Liver (tissue), 9 donors: Measurements from ENCODE around the gene AVEN. TPM values are rescaled to one million over a fixed set of nuclear protein-coding genes. Genes with fewer than 3 reads are reported as not detected.

ENCODE experiments used
- DNase-seq: peaks from one replicate; pipeline ENCODE4 v3.0.0-alpha.2; 2017; ENCODE audit warnings: low spot score
- H3K27ac ChIP-seq, 2 donors: one replicate each; pipeline ENCODE4 v1.7.0; 2013; ENCODE audit warnings: inconsistent platforms in 2 of 2, low read length in 2 of 2, control low read depth in 1 of 2, low read depth in 1 of 2, mild to moderate bottlenecking in 1 of 2
- H3K27me3 ChIP-seq, 4 donors: one replicate each; pipeline versions ENCODE4 v1.6.1 to v1.7.0; 2013; ENCODE audit warnings: low read length in 3 of 4, inconsistent platforms in 1 of 4, mild to moderate bottlenecking in 1 of 4, moderate library complexity in 1 of 4; ENCODE audit not compliant: control insufficient read depth in 4 of 4, insufficient read depth in 4 of 4
- H3K36me3 ChIP-seq, 4 donors: one replicate each; pipeline versions ENCODE4 v1.6.1 to v1.7.0; 2013; ENCODE audit warnings: low read length in 3 of 4, mild to moderate bottlenecking in 3 of 4, low read depth in 1 of 4, moderate library complexity in 1 of 4; ENCODE audit not compliant: control insufficient read depth in 4 of 4, insufficient read depth in 3 of 4
- H3K4me1 ChIP-seq, 4 donors: one replicate each; pipeline versions ENCODE4 v1.6.1 to v1.7.0; 2013; ENCODE audit warnings: low read length in 3 of 4, mild to moderate bottlenecking in 3 of 4, moderate library complexity in 1 of 4; ENCODE audit not compliant: control insufficient read depth in 4 of 4, insufficient read depth in 4 of 4
- H3K4me3 ChIP-seq, 3 donors: one replicate each; pipeline versions ENCODE4 v1.6.1 to v1.7.0; 2013; ENCODE audit warnings: low read length in 3 of 3, control low read depth in 1 of 3, low read depth in 1 of 3, mild to moderate bottlenecking in 1 of 3
- H3K9ac ChIP-seq, 2 donors: one replicate each; pipeline ENCODE4 v1.7.0; 2013; ENCODE audit warnings: low read length in 2 of 2, mild to moderate bottlenecking in 2 of 2, moderate library complexity in 2 of 2, control low read depth in 1 of 2, low read depth in 1 of 2
- H3K9me3 ChIP-seq, 4 donors: one replicate each; pipeline versions ENCODE4 v1.6.1 to v1.7.0; 2013; ENCODE audit warnings: low read length in 3 of 4; ENCODE audit not compliant: control insufficient read depth in 4 of 4
- EGR1 ChIP-seq, 2 donors: IDR thresholded peaks; 2 replicates each; pipeline ENCODE4 v1.6.1; 2016 to 2018; ENCODE audit warnings: antibody characterized with exemption in 2 of 2, low read depth in 2 of 2
- FOXA1 ChIP-seq: IDR thresholded peaks from 2 replicates; pipeline ENCODE4 v1.6.1; 2016; ENCODE audit warnings: antibody characterized with exemption
- FOXA2 ChIP-seq: IDR thresholded peaks from 2 replicates; pipeline ENCODE4 v1.6.1; 2016; ENCODE audit warnings: antibody characterized with exemption
- GABPA ChIP-seq, 2 donors: IDR thresholded peaks in 1 of 2; conservative IDR thresholded peaks in 1 of 2; 2 replicates each; pipeline ENCODE4 v1.6.1; 2016; ENCODE audit warnings: antibody characterized with exemption in 2 of 2, mild to moderate bottlenecking in 1 of 2, moderate library complexity in 1 of 2
- HNF4G ChIP-seq: IDR thresholded peaks from 2 replicates; pipeline ENCODE4 v1.6.1; 2016; ENCODE audit warnings: antibody characterized with exemption
- NR2F2 ChIP-seq: IDR thresholded peaks from 2 replicates; pipeline ENCODE4 v1.6.1; 2016; ENCODE audit warnings: antibody characterized with exemption
- RAD21 ChIP-seq, 2 donors: IDR thresholded peaks; 2 replicates each; pipeline ENCODE4 v1.6.1; 2016; ENCODE audit warnings: antibody characterized with exemption in 2 of 2, mild to moderate bottlenecking in 2 of 2
- RXRA ChIP-seq, 2 donors: IDR thresholded peaks; 2 replicates each; pipeline ENCODE4 v1.6.1; 2017 to 2018; ENCODE audit warnings: antibody characterized with exemption in 2 of 2, mild to moderate bottlenecking in 1 of 2
- SP1 ChIP-seq: IDR thresholded peaks from 2 replicates; pipeline ENCODE4 v1.6.1; 2018; ENCODE audit warnings: antibody characterized with exemption, mild to moderate bottlenecking
- TAF1 ChIP-seq: conservative IDR thresholded peaks from 2 replicates; pipeline ENCODE4 v1.6.1; 2016; ENCODE audit warnings: antibody characterized with exemption, mild to moderate bottlenecking
- YY1 ChIP-seq: IDR thresholded peaks from 2 replicates; pipeline ENCODE4 v1.6.1; 2016; ENCODE audit warnings: antibody characterized with exemption, mild to moderate bottlenecking
- whole genome bisulfite sequencing: extraction: QIAGEN DNeasy Blood & Tissue Kit; methylation state at CpG from one replicate; pipeline ENCODE4 v1.1.7; 2013; 5-methylcytosine and 5-hydroxymethylcytosine counted together
- polyA plus RNA-seq, 2 donors: library from polyadenylated mRNA; stranded (reverse) in 1 of 2; unstranded in 1 of 2; fragments of 200-250 nt in 1 of 2; fragments of >200 nt in 1 of 2; fragmentation: Nextera tagmentation in 1 of 2; extraction: Ambion mirVana in 1 of 2; gene quantifications; one replicate each; pipeline versions ENCODE4 v1.2.1 to v1.2.3, GENCODE V29; 2013 to 2015
- total RNA-seq, 2 donors: library from RNA; depleted of rRNA; stranded (reverse); fragments of >200 nt; gene quantifications; one replicate each; pipeline ENCODE4 v1.2.3, GENCODE V29; 2014
- TF ChIP-seq, protein P1 (sequence below): fragments of 150-350 bp; IDR thresholded peaks from 2 replicates; pipeline ENCODE4 v1.5.1; 2017; ENCODE audit warnings: improper control_type of control experiment, low read depth, low read length; ENCODE audit not compliant: missing input control
- TF ChIP-seq, protein P2 (sequence below): IDR thresholded peaks from 2 replicates; pipeline ENCODE4 v1.6.1; 2016; ENCODE audit warnings: antibody characterized with exemption
- TF ChIP-seq, protein P3 (sequence below): IDR thresholded peaks from 2 replicates; pipeline ENCODE4 v1.6.1; 2016; ENCODE audit warnings: antibody characterized with exemption
- TF ChIP-seq, protein P4 (sequence below): IDR thresholded peaks from 2 replicates; pipeline ENCODE4 v1.6.1; 2016; ENCODE audit warnings: antibody characterized with exemption
- donor health status: healthy.
- donor health status: healthy.
- donor health status: healthy.
- donor health status: healthy.
- donor health status: healthy.

AVEN gene
- total and polyA plus RNA-seq, 4 donors: 5.3 to 12.4 (median 7.0) TPM

DNA sequence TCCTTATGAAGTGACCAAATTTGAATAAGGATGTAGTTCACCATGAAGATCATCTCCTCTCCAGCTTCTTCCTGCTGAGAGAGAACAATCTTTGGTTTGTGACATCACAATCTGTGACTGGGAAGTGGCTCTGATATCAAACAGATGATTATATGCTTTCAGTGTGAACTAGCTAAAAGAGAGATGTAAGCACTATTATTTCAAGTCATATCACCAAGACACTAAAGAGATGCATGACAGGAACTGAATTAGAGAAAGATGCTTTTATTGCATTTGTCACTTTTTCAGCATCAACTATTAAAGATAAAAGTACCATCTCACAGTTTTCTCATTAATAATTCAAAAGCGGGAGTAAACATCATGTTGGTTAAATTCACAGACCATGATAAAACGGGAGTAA is 67.2 kb downstream of the AVEN start (continued):
- TF ChIP-seq, protein P1, sequence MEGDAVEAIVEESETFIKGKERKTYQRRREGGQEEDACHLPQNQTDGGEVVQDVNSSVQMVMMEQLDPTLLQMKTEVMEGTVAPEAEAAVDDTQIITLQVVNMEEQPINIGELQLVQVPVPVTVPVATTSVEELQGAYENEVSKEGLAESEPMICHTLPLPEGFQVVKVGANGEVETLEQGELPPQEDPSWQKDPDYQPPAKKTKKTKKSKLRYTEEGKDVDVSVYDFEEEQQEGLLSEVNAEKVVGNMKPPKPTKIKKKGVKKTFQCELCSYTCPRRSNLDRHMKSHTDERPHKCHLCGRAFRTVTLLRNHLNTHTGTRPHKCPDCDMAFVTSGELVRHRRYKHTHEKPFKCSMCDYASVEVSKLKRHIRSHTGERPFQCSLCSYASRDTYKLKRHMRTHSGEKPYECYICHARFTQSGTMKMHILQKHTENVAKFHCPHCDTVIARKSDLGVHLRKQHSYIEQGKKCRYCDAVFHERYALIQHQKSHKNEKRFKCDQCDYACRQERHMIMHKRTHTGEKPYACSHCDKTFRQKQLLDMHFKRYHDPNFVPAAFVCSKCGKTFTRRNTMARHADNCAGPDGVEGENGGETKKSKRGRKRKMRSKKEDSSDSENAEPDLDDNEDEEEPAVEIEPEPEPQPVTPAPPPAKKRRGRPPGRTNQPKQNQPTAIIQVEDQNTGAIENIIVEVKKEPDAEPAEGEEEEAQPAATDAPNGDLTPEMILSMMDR: no peak
- TF ChIP-seq YY1 (no peak), RXRA (IDR thresholded peaks at IDR 0.05) (no peak), RAD21 (IDR thresholded peaks at IDR 0.05) (no peak), EGR1 (IDR thresholded peaks at IDR 0.05; ENCODE audit: low read depth in 2 of 2) (no peak), SP1 (no peak)
- TF ChIP-seq, protein P2, sequence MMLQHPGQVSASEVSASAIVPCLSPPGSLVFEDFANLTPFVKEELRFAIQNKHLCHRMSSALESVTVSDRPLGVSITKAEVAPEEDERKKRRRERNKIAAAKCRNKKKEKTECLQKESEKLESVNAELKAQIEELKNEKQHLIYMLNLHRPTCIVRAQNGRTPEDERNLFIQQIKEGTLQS: no peak

DNA sequence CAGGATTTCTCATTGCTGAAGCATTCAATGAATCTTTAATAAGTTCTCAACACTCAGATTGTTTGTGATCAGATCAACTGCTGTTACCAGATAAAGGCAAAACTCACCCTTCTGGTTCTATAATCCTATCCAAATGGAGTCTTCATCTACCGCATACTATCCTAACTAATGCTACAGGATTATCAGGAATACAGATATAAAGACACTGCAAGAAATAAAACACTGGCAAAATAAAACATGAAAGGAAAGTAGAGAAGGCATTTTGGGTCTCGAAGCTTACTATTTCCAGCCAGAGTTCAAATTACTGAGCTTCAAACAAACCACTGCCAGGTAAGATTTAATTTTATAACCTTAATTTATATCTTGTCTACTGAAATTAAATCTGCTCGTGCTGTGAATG is 70.2 kb downstream of the AVEN start:
- WGBS: 86% methylated on average over 3 of the region's 3 CpGs
- no peak overlapping the region for H3K9ac ChIP-seq
- no peaks in the 10 kb centered on the region for H3K27me3 ChIP-seq
- TF ChIP-seq SP1 (no peak), HNF4G (no peak), EGR1 (IDR thresholded peaks at IDR 0.05; ENCODE audit: low read depth in 2 of 2) (no peak), YY1 (no peak), TAF1 (no peak), RAD21 (IDR thresholded peaks at IDR 0.05) (no peak), FOXA2 (no peak), GABPA (IDR thresholded peaks at IDR 0.05 in 1 of 2, conservative IDR thresholded peaks at IDR 0.05 in 1 of 2) (no peak), FOXA1 (no peak), NR2F2 (no peak), RXRA (IDR thresholded peaks at IDR 0.05) (no peak)
- TF ChIP-seq, protein P3, sequence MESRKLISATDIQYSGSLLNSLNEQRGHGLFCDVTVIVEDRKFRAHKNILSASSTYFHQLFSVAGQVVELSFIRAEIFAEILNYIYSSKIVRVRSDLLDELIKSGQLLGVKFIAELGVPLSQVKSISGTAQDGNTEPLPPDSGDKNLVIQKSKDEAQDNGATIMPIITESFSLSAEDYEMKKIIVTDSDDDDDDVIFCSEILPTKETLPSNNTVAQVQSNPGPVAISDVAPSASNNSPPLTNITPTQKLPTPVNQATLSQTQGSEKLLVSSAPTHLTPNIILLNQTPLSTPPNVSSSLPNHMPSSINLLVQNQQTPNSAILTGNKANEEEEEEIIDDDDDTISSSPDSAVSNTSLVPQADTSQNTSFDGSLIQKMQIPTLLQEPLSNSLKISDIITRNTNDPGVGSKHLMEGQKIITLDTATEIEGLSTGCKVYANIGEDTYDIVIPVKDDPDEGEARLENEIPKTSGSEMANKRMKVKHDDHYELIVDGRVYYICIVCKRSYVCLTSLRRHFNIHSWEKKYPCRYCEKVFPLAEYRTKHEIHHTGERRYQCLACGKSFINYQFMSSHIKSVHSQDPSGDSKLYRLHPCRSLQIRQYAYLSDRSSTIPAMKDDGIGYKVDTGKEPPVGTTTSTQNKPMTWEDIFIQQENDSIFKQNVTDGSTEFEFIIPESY: no peak
- TF ChIP-seq, protein P2: no peak
- TF ChIP-seq, protein P1: no peak
- TF ChIP-seq, protein P4, sequence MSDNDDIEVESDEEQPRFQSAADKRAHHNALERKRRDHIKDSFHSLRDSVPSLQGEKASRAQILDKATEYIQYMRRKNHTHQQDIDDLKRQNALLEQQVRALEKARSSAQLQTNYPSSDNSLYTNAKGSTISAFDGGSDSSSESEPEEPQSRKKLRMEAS: no peak
- no peak for DNase-seq
- H3K27ac ChIP-seq: no peak overlapping the region
- H3K36me3 ChIP-seq: no peaks in the 10 kb centered on the region
- no peaks in the 10 kb centered on the region for H3K9me3 ChIP-seq
- no peaks in the 10 kb centered on the region for H3K4me1 ChIP-seq
- no peak overlapping the region for H3K4me3 ChIP-seq
